ENCODE data around the gene ELMO1. TPM values are rescaled to one million over a fixed set of nuclear protein-coding genes. Genes with fewer than 3 reads are reported as not detected.

The ELMO1 gene
- total RNA-seq, result 100 to 1,000 TPM; 129 to 137 TPM

- no peaks in the 10 kb centered on the region for H3K9me3 Mint-ChIP-seq
- H3K4me3 Mint-ChIP-seq, result peak within 1 kb of the TSS; percentile 94
Observed at GRCh38 chr7:37448636-37449361, at the start of gene ELMO1. Gene ELMO1 (minus strand): TSS chr7:37448864. CDS start chr7:37342690, 106,174 bp downstream.

GRCh38 chr7:37497576-37497975 is 48.9 kb upstream of the ELMO1 start:
- no peak for DNase-seq
- H3K27ac Mint-ChIP-seq, result no peak overlapping the region
- H3K36me3 Mint-ChIP-seq (ENCODE audit: low read depth), result no peaks in the 10 kb centered on the region
- intact Hi-C loops (cut with micrococcal nuclease), result loop anchor here (10.0 kb wide), 1 partner anchor 263 kb away; no protein-coding TSS in a partner anchor
- H3K4me3 Mint-ChIP-seq, result no peak overlapping the region
- no peaks in the 10 kb centered on the region for H3K27me3 Mint-ChIP-seq (ENCODE audit: low read depth)
- peaks cover 8% of the 10 kb centered on the region for H3K4me1 Mint-ChIP-seq (ENCODE audit: low read depth)
- CTCF ChIA-PET, result interaction anchor here (1.1 to 6.4 kb wide), 4 partner anchors 10 to 316 kb away, joined by 3 to 48 read pairs (median 8); no protein-coding TSS in a partner anchor
- no peaks in the 10 kb centered on the region for H3K9me3 Mint-ChIP-seq

More at GRCh38 chr7:37448636-37449361, at the start of gene ELMO1:
- Mint-ChIP-seq H3K4me1 (ENCODE audit: low read depth) (peaks cover 45% of the 10 kb centered on the region), H3K27ac (peak within 1 kb of the TSS; percentile 95), H3K27me3 (ENCODE audit: low read depth) (no peaks in the 10 kb centered on the region), H3K36me3 (ENCODE audit: low read depth) (peaks cover 26% of the 10 kb centered on the region)
- CTCF ChIA-PET, result interaction anchor here (0.6 to 3.9 kb wide), 19 partner anchors 10 to 385 kb away, joined by 3 to 34 read pairs (median 5); no protein-coding TSS in a partner anchor
- peak; percentile 81 for DNase-seq
- intact Hi-C loops (cut with micrococcal nuclease), result loop anchor here (1.0 to 10.0 kb wide), 11 partner anchors 16 to 1754 kb away; partner anchors contain the start of genes EEPD1, HERPUD2 and STARD3NL

GRCh38 chr7:37495574-37496184 is 47.0 kb upstream of the ELMO1 start:
- no peaks in the 10 kb centered on the region for H3K27me3 Mint-ChIP-seq (ENCODE audit: low read depth)
- intact Hi-C loops (cut with micrococcal nuclease), result loop anchor here (1.0 to 10.0 kb wide), 5 partner anchors 46 to 287 kb away; no protein-coding TSS in a partner anchor
- DNase-seq, result no peak
- no peak overlapping the region for H3K27ac Mint-ChIP-seq
- no peaks in the 10 kb centered on the region for H3K9me3 Mint-ChIP-seq
- CTCF ChIA-PET, result interaction anchor here (0.6 to 6.4 kb wide), 28 partner anchors 8 to 737 kb away, joined by 3 to 48 read pairs (median 4); partner anchors contain the start of gene ELMO1
- no peaks in the 10 kb centered on the region for H3K36me3 Mint-ChIP-seq (ENCODE audit: low read depth)
- no peak overlapping the region for H3K4me3 Mint-ChIP-seq
- H3K4me1 Mint-ChIP-seq (ENCODE audit: low read depth), result peaks cover 8% of the 10 kb centered on the region

- Mint-ChIP-seq H3K27ac (no peak overlapping the region), H3K4me1 (ENCODE audit: low read depth) (peaks cover 8% of the 10 kb centered on the region), H3K36me3 (ENCODE audit: low read depth) (no peaks in the 10 kb centered on the region), H3K4me3 (no peak overlapping the region), H3K9me3 (no peaks in the 10 kb centered on the region), H3K27me3 (ENCODE audit: low read depth) (no peaks in the 10 kb centered on the region)
- CTCF ChIA-PET, result interaction anchor here (0.6 to 6.4 kb wide), 24 partner anchors 11 to 1007 kb away, joined by 3 to 48 read pairs (median 4); partner anchors contain the start of gene ELMO1
- DNase-seq, result no peak
- intact Hi-C loops (cut with micrococcal nuclease), result loop anchor here (1.0 to 10.0 kb wide), 5 partner anchors 46 to 286 kb away; no protein-coding TSS in a partner anchor
Observed at GRCh38 chr7:37494926-37495325, 46.3 kb upstream of the ELMO1 start.

GRCh38 chr7:37493810-37494209 is 45.1 kb upstream of the ELMO1 start:
- H3K36me3 Mint-ChIP-seq (ENCODE audit: low read depth), result no peaks in the 10 kb centered on the region
- DNase-seq, result no peak
- no peak overlapping the region for H3K4me3 Mint-ChIP-seq
- H3K27me3 Mint-ChIP-seq (ENCODE audit: low read depth), result no peaks in the 10 kb centered on the region
- peaks cover 8% of the 10 kb centered on the region for H3K4me1 Mint-ChIP-seq (ENCODE audit: low read depth)
- H3K27ac Mint-ChIP-seq, result no peak overlapping the region
- intact Hi-C loops (cut with micrococcal nuclease), result loop anchor here (2.0 to 10.0 kb wide), 2 partner anchors 259 to 285 kb away; no protein-coding TSS in a partner anchor
- CTCF ChIA-PET, result interaction anchor here (0.7 to 2.3 kb wide), 8 partner anchors 14 to 228 kb away, joined by 3 to 8 read pairs (median 4); partner anchors contain the start of gene ELMO1
- no peaks in the 10 kb centered on the region for H3K9me3 Mint-ChIP-seq

GRCh38 chr7:37493123-37493522 is 44.5 kb upstream of the ELMO1 start:
- Mint-ChIP-seq H3K27me3 (ENCODE audit: low read depth) (no peaks in the 10 kb centered on the region), H3K9me3 (peaks cover 4% of the 10 kb centered on the region), H3K27ac (no peak overlapping the region), H3K36me3 (ENCODE audit: low read depth) (peaks cover 1% of the 10 kb centered on the region), H3K4me1 (ENCODE audit: low read depth) (peaks cover 8% of the 10 kb centered on the region), H3K4me3 (no peak overlapping the region)
- DNase-seq, result no peak
- intact Hi-C loops (cut with micrococcal nuclease), result loop anchor here (10.0 kb wide), 1 partner anchor 258 kb away; no protein-coding TSS in a partner anchor
- CTCF ChIA-PET, result interaction anchor here (1.0 to 2.3 kb wide), 7 partner anchors 15 to 140 kb away, joined by 3 to 8 read pairs (median 4); partner anchors contain the start of gene ELMO1

- CTCF ChIA-PET, result interaction anchor here (0.8 to 2.3 kb wide), 5 partner anchors 15 to 139 kb away, joined by 3 to 8 read pairs (median 4); no protein-coding TSS in a partner anchor
- H3K4me3 Mint-ChIP-seq, result no peak overlapping the region
- intact Hi-C loops (cut with micrococcal nuclease), result loop anchor here (10.0 kb wide), 1 partner anchor 257 kb away; no protein-coding TSS in a partner anchor
Observed at GRCh38 chr7:37491919-37492694, 43.4 kb upstream of the ELMO1 start.

GRCh38 chr7:37489703-37490102 is 41.0 kb upstream of the ELMO1 start:
- intact Hi-C loops (cut with micrococcal nuclease), result loop anchor here (10.0 kb wide), 1 partner anchor 255 kb away; no protein-coding TSS in a partner anchor

More at GRCh38 chr7:37491919-37492694, 43.4 kb upstream of the ELMO1 start:
- no peak for DNase-seq
- H3K4me1 Mint-ChIP-seq (ENCODE audit: low read depth), result peaks cover 8% of the 10 kb centered on the region
- no peaks in the 10 kb centered on the region for H3K27me3 Mint-ChIP-seq (ENCODE audit: low read depth)
- H3K36me3 Mint-ChIP-seq (ENCODE audit: low read depth), result peaks cover 2% of the 10 kb centered on the region
- H3K9me3 Mint-ChIP-seq, result peaks cover 5% of the 10 kb centered on the region
- H3K27ac Mint-ChIP-seq, result no peak overlapping the region

GRCh38 chr7:37488163-37488764 is 39.6 kb upstream of the ELMO1 start:
- CTCF ChIA-PET, result interaction anchor here (0.6 to 0.7 kb wide), 3 partner anchors 22 to 857 kb away, joined by 3 read pairs; no protein-coding TSS in a partner anchor
- DNase-seq, result peak; percentile 28
- Mint-ChIP-seq H3K27ac (no peak overlapping the region), H3K36me3 (ENCODE audit: low read depth) (peaks cover 2% of the 10 kb centered on the region), H3K9me3 (peaks cover 8% of the 10 kb centered on the region), H3K4me3 (no peak overlapping the region), H3K27me3 (ENCODE audit: low read depth) (no peaks in the 10 kb centered on the region), H3K4me1 (ENCODE audit: low read depth) (no peaks in the 10 kb centered on the region)
- intact Hi-C loops (cut with micrococcal nuclease), result no loop called here

More at GRCh38 chr7:37489703-37490102, 41.0 kb upstream of the ELMO1 start:
- Mint-ChIP-seq H3K4me3 (no peak overlapping the region), H3K27me3 (ENCODE audit: low read depth) (no peaks in the 10 kb centered on the region), H3K9me3 (peaks cover 8% of the 10 kb centered on the region), H3K36me3 (ENCODE audit: low read depth) (peaks cover 2% of the 10 kb centered on the region), H3K4me1 (ENCODE audit: low read depth) (peaks cover under 1% of the 10 kb centered on the region), H3K27ac (no peak overlapping the region)
- DNase-seq, result no peak
- CTCF ChIA-PET, result no interaction called here

GRCh38 chr7:37484426-37485073 is 35.9 kb upstream of the ELMO1 start:
- Mint-ChIP-seq H3K9me3 (peaks cover 8% of the 10 kb centered on the region), H3K27me3 (ENCODE audit: low read depth) (peaks cover 2% of the 10 kb centered on the region), H3K4me3 (no peak overlapping the region), H3K4me1 (ENCODE audit: low read depth) (no peaks in the 10 kb centered on the region), H3K27ac (no peak overlapping the region), H3K36me3 (ENCODE audit: low read depth) (peaks cover 2% of the 10 kb centered on the region)
- intact Hi-C loops (cut with micrococcal nuclease), result no loop called here
- CTCF ChIA-PET, result no interaction called here
- no peak for DNase-seq

- no peak overlapping the region for H3K27ac Mint-ChIP-seq
- peaks cover 2% of the 10 kb centered on the region for H3K36me3 Mint-ChIP-seq (ENCODE audit: low read depth)
- H3K27me3 Mint-ChIP-seq (ENCODE audit: low read depth), result peaks cover 2% of the 10 kb centered on the region
- CTCF ChIA-PET, result interaction anchor here (0.6 kb wide), 1 partner anchor 12 kb away, joined by 4 read pairs; no protein-coding TSS in a partner anchor
- peaks cover 8% of the 10 kb centered on the region for H3K9me3 Mint-ChIP-seq
- intact Hi-C loops (cut with micrococcal nuclease), result no loop called here
- H3K4me1 Mint-ChIP-seq (ENCODE audit: low read depth), result no peaks in the 10 kb centered on the region
- no peak overlapping the region for H3K4me3 Mint-ChIP-seq
- no peak for DNase-seq
Observed at GRCh38 chr7:37483627-37484026, 35.0 kb upstream of the ELMO1 start.
